ENCODE data around the gene POGZ.

The POGZ gene

DNA sequence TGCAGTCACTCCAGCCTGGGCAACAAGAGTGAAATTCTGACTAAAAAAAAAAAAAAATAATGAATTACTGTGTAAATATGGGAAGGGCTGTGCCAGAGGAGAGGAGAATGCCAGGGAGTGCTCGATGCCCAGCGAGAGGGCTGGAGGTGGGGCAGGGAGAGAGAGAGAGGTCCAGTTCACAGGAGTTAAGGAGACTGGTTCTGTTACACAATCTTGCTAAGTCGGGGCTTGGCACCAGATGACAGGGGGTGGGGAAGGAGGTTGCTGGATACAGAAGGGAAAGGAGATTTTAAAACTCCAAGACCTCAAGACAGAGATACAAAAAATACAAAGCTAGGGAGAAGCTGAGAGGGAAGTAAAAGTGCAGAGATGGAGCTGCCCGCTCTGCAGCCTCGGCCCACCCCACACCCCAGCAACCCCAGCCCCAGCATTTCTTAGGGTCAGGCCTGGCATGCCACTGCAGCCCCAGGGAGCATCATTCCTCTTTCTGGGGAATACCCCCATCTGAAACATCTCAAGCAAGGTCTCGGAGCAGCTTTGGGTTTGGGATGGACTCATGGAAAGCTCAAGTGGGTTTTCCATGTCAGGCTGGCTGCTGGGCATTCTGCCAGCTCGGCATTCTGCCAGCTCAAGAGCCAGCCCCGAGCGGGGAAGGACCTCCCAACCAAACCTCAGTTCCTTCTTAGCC, 87.8 kb downstream of the POGZ start:
- DNase-seq, result no peak

GRCh38 chr1:151370211-151370911, 88.9 kb downstream of the POGZ start:
- DNase-seq, result no peak

GRCh38 chr1:151369621-151370048, 89.7 kb downstream of the POGZ start:
- DNase-seq, result no peak

GRCh38 chr1:151369302-151369610, 90.0 kb downstream of the POGZ start:
- no peak for DNase-seq

GRCh38 chr1:151368393-151369301, 90.6 kb downstream of the POGZ start:
- DNase-seq, result no peak

GRCh38 chr1:151367658-151368392, 91.5 kb downstream of the POGZ start:
- DNase-seq, result no peak

- no peak for DNase-seq
Observed at GRCh38 chr1:151364996-151365395, 94.3 kb downstream of the POGZ start.

DNA sequence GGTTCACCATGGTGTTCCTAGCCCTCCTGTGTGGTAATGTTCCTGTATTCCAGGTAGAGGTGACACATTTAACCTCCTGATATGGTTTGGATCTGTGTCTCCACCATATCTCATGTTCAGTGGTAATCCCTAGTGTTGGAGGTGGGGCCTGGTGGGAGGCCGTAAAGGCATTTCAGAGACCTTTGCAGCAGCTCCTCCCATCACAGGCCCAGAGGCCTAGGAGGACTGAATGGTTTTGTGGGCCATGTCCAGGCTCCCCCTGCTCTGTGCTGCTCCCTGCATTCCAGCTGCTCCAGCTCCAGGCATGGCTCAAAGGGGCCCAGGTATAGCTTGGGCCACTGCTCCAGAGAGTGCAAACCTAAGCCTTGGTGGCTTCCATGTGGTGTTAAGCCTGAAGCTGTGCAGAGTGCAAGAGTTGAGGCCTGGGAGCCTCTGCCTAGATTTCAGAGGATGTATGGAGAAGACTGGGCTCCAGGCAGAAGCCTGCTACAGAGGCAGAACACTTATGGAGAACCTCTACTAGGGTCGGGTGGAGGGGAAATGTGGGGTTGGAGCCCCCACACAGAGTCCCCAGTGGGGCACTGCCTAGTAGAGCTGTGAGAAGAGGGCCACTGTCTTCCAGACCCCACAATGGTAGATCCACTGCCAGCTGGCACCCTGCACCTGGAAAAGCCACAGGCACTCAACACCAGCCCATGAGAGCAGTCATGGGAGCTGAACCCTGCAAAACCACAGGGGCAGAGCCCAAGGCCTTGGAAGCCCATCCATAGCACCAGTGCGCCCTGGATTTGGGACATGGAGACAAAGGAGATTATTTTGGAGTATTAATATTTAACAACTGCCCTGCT, 96.8 kb downstream of the POGZ start:
- no peak for DNase-seq

DNA sequence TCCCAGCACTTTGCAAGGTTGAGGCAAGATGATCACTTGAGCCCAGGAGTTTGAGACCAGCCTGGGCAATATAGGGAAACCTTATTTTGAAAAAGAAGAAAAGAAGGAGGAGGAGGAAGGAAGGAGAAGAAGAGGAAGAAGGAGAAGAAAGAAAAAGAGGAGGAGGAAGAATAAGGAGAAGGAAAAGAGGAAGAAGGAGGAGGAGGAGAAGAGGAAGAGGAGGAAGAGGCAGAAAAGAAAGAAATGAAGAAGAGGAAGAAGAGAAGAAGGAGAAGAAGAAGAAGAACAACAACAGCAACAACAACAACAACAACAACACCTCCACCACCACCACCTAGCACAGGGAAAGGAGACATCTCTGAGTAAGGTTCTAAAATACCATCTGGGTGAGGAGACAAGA, 97.4 kb downstream of the POGZ start:
- no peak for DNase-seq

GRCh38 chr1:151356696-151357095, 102.6 kb downstream of the POGZ start:
- no peak for DNase-seq

All from activated gamma-delta T cell treated with Interleukin-2 at 50 U/mL for 16 hours (primary cell).